Tibial nerve (tissue), 4 donors: ENCODE measurements around the gene CILP2. TPM values are rescaled to one million over a fixed set of nuclear protein-coding genes. Genes with fewer than 3 reads are reported as not detected.
A peak's percentile ranks its signal among the peaks of the same experiment; 100 is the strongest.

Experiments used
- DNase-seq, 2 donors: peaks; one replicate each; pipeline ENCODE4 v3.0.0-alpha.2; 2019; ENCODE audit warnings: low spot score in 2 of 2
- H3K27ac ChIP-seq, 4 donors: fragments of 200-600 bp; sonication (generic) in 3 of 4; one replicate each; pipeline ENCODE4 v1.5.1; 2017 to 2019; ENCODE audit warnings: mild to moderate bottlenecking in 1 of 4
- H3K27me3 ChIP-seq, 2 donors: fragments of 200-600 bp; sonication (generic) in 1 of 2; one replicate each; pipeline versions ENCODE4 v1.5.1 to v1.6.0; 2017 to 2019
- H3K36me3 ChIP-seq, 3 donors: fragments of 200-600 bp; sonication (generic); one replicate each; pipeline ENCODE4 v1.5.1; 2018 to 2019
- H3K4me1 ChIP-seq, 4 donors: fragments of 200-600 bp; sonication (generic) in 3 of 4; one replicate each; pipeline ENCODE4 v1.5.1; 2017 to 2019
- H3K4me3 ChIP-seq, 4 donors: fragments of 200-600 bp; sonication (generic) in 3 of 4; one replicate each; pipeline ENCODE4 v1.5.1; 2017 to 2019; ENCODE audit warnings: mild to moderate bottlenecking in 1 of 4, moderate library complexity in 1 of 4
- H3K9me3 ChIP-seq, 4 donors: fragments of 200-600 bp; sonication (generic) in 3 of 4; one replicate each; pipeline ENCODE4 v1.5.1; 2017 to 2019
- EP300 ChIP-seq, 2 donors: sonication (generic); formaldehyde crosslinking; IDR thresholded peaks; one replicate each; pipeline ENCODE4 v1.6.1; 2017; ENCODE audit warnings: antibody characterized with exemption in 2 of 2, mild to moderate bottlenecking in 1 of 2
- POLR2A ChIP-seq, 2 donors: fragments of 450-650 bp; IDR thresholded peaks; one replicate each; pipeline ENCODE4 v1.6.1; 2017; ENCODE audit warnings: antibody characterized with exemption in 2 of 2, mild to moderate bottlenecking in 2 of 2, moderate library complexity in 2 of 2
- WGBS, 2 donors: methylation state at CpG; one replicate each; pipeline ENCODE4 v1.1.5; 2018; 5-methylcytosine and 5-hydroxymethylcytosine counted together
- total RNA-seq, 4 donors: library from RNA; depleted of rRNA; stranded (reverse); fragments of >200 nt; gene quantifications; one replicate each; pipeline ENCODE4 v1.1.0, GENCODE V29; 2016
- TF ChIP-seq, protein P1 (sequence below), 5 experiments: fragments of 200-600 bp in 3 of 5; fragments of 450-650 bp in 2 of 5; sonication (generic) in 3 of 5; IDR thresholded peaks; one replicate each; pipeline ENCODE4 v1.5.1; 2016 to 2019; ENCODE audit warnings: antibody characterized with exemption in 5 of 5, mild to moderate bottlenecking in 3 of 5, moderate library complexity in 2 of 5

CILP2 gene
- total RNA-seq, 4 donors from 2014 or later, result 0.20 to 0.66 TPM; not detected in 2

DNA sequence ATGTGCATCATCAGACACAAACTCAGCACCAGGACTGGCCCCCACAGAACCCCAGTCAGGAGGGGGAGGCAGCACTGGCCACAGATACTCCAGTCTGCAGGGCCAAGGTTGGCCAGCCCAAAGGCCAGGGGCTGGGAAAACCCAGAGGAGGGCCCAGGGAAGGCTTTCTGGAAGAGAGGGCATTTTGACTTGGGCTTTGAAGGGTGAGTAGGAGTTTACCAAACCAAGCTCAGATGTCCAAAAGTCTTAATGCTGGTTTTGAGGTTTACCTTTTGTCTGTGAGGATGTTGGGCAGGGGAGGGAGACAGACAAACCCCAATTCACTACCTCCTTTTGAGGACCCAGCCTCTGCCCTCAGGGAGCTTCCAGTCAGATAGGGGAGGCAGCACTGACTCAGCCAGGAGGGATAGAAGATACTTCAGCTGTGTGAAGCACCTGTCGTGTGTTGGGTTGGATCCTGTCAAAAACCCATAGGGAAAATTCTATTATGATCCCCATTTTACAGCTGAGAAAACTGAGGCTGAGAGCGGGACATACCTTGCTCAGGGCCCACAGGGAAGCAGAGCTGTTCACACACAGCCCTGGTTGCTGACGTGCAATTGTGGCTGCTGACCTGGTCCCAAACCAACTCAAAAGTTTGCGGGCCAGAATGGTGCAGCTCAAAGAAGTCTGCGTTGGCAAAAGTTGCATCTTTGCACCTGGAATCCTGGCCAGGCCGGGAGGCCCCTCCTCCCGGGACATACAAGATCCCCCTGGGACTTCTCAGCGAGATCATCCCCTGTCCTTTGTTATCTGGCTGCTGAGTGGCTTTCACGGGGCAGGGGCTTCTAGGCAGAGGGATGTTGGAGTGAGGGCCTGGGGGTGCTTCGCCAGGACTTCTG lies 13.1 kb downstream of the CILP2 start:
- Histone ChIP-seq H3K4me3 (no peak overlapping the region), H3K9me3 (peaks cover 0 to 3% (median 0%) of the 10 kb centered on the region in 4 donors), H3K36me3 (no peaks in the 10 kb centered on the region), H3K4me1 (peaks cover 0 to 3% (median 0%) of the 10 kb centered on the region in 4 donors), H3K27me3 (peaks cover 0 to 38% of the 10 kb centered on the region in 2 donors), H3K27ac (no peak overlapping the region)
- WGBS, 2 donors, result 63 to 72% methylated on average over 10 of the region's 10 CpGs
- no peak for TF ChIP-seq EP300 (IDR thresholded peaks at IDR 0.05)
- TF ChIP-seq, protein P1, sequence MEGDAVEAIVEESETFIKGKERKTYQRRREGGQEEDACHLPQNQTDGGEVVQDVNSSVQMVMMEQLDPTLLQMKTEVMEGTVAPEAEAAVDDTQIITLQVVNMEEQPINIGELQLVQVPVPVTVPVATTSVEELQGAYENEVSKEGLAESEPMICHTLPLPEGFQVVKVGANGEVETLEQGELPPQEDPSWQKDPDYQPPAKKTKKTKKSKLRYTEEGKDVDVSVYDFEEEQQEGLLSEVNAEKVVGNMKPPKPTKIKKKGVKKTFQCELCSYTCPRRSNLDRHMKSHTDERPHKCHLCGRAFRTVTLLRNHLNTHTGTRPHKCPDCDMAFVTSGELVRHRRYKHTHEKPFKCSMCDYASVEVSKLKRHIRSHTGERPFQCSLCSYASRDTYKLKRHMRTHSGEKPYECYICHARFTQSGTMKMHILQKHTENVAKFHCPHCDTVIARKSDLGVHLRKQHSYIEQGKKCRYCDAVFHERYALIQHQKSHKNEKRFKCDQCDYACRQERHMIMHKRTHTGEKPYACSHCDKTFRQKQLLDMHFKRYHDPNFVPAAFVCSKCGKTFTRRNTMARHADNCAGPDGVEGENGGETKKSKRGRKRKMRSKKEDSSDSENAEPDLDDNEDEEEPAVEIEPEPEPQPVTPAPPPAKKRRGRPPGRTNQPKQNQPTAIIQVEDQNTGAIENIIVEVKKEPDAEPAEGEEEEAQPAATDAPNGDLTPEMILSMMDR (IDR thresholded peaks at IDR 0.05), result no peak
- no peak for TF ChIP-seq POLR2A (IDR thresholded peaks at IDR 0.05)
- no peak for DNase-seq

DNA sequence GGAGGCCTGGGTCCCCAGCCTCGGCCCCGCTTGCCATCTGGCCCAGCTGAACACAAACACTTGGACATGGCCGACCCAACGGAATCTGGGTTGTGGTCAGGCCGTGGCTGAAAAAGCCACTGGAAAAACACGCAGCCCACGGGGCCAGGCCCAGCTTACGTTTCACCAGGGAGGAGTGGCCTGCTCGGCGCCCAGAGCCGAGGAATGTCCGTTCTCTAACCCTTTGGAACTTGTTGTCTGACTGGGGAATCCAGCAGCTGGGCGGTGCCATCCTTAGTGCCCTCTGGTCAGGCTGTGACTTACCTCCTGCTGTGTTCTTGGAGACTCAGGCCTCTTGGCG lies 13.8 kb downstream of the CILP2 start:
- WGBS, 2 donors, result 45 to 54% methylated on average over 14 of the region's 14 CpGs
- no peak for TF ChIP-seq EP300 (IDR thresholded peaks at IDR 0.05)
- TF ChIP-seq POLR2A (IDR thresholded peaks at IDR 0.05), result no peak
- TF ChIP-seq, protein P1 (IDR thresholded peaks at IDR 0.05), result no peak
- no peak for DNase-seq
- peaks cover 0 to 3% (median 0%) of the 10 kb centered on the region in 4 donors for H3K9me3 ChIP-seq
- H3K4me3 ChIP-seq, result no peak overlapping the region
- H3K27me3 ChIP-seq, result peaks cover 0 to 37% of the 10 kb centered on the region in 2 donors
- no peaks in the 10 kb centered on the region for H3K36me3 ChIP-seq
- no peak overlapping the region for H3K27ac ChIP-seq
- peaks cover 0 to under 1% (median 0%) of the 10 kb centered on the region in 4 donors for H3K4me1 ChIP-seq

DNA sequence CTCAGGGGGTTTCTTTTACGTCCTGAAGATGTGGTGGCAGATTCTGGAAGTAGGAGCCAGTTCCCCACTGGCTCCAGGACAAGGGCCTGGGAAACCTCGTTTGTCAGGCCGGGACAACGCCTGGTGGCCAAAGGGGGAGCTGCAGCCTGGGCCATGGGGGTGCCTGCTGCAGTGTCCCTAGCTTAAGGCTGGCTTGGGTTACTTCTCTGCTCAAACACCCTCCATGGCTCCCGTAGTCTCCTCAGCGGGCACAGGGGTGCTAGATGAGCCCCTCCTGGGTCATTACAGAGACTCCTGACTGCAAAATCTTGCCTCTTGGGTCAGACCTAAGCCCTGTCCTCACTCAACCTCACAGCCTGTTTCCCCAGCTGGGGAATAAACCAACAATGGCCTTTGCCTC lies 14.7 kb downstream of the CILP2 start:
- no peaks in the 10 kb centered on the region for H3K4me1 ChIP-seq
- peaks cover 0 to 27% of the 10 kb centered on the region in 2 donors for H3K27me3 ChIP-seq
- H3K27ac ChIP-seq, result no peak overlapping the region
- no peak for TF ChIP-seq POLR2A (IDR thresholded peaks at IDR 0.05)
- no peak for TF ChIP-seq EP300 (IDR thresholded peaks at IDR 0.05)
- TF ChIP-seq, protein P1 (IDR thresholded peaks at IDR 0.05), result peak in 4 of 5 experiments; percentile 14 to 43 (median 30)
- no peak for DNase-seq
- H3K4me3 ChIP-seq, result no peak overlapping the region
- 51 to 54% methylated on average over 4 to 6 of the region's 6 CpGs for WGBS, 2 donors
- H3K36me3 ChIP-seq, result no peaks in the 10 kb centered on the region
- H3K9me3 ChIP-seq, result peaks cover 0 to 3% (median 0%) of the 10 kb centered on the region in 4 donors

DNA sequence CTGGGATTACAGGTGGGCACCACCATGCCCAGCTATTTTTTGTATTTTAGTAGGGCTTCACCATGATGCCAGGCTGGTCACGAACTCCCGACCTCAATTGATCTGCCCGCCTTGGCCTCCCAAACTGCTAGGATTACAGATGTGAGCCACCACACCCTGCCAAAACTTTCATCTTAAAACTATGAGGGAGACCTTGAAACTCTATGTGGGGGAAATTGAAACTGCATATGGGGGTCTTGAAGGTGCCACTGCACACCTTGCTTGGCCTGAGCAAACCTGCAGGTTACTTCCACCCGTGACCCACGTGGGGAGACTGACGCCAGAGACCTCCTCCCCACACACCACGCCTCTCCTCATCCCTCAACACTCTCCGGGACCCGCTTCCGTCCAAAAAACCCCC lies 15.6 kb downstream of the CILP2 start:
- no peak overlapping the region for H3K27ac ChIP-seq
- H3K36me3 ChIP-seq, result no peaks in the 10 kb centered on the region
- TF ChIP-seq, protein P1 (IDR thresholded peaks at IDR 0.05), result no peak
- DNase-seq, result no peak
- WGBS, 2 donors, result 88 to 90% methylated on average over 10 of the region's 10 CpGs
- H3K27me3 ChIP-seq, result peaks cover 0 to 18% of the 10 kb centered on the region in 2 donors
- H3K9me3 ChIP-seq, result peaks cover 0 to 3% (median 0%) of the 10 kb centered on the region in 4 donors
- no peak overlapping the region for H3K4me3 ChIP-seq
- H3K4me1 ChIP-seq, result no peaks in the 10 kb centered on the region
